Stomach (tissue), 9 donors: ENCODE data around the gene C20orf204. TPM values are rescaled to one million over a fixed set of nuclear protein-coding genes. Genes with fewer than 3 reads are reported as not detected.

Experiments used
- DNase-seq, 2 donors: peaks; one replicate each; pipeline versions ENCODE4 v3.0.0 to v3.0.0-alpha.2; 2013 to 2019
- H3K27ac ChIP-seq, 5 donors: fragments of 200-600 bp in 4 of 5; sonication (generic) in 4 of 5; one replicate each; pipeline ENCODE4 v1.5.1; 2013 to 2019; ENCODE audit warnings: mild to moderate bottlenecking in 1 of 5, moderate library complexity in 1 of 5
- H3K27me3 ChIP-seq, 3 donors: fragments of 200-600 bp; sonication (generic); one replicate each; pipeline ENCODE4 v1.5.1; 2017 to 2019; ENCODE audit warnings: mixed run types in 1 of 3
- H3K36me3 ChIP-seq, 4 donors: fragments of 200-600 bp; sonication (generic); 1 replicate in 3 of 4; 2 replicates in 1 of 4; pipeline ENCODE4 v1.5.1; 2016 to 2019
- H3K4me1 ChIP-seq, 4 donors: fragments of 200-600 bp; sonication (generic); one replicate each; pipeline ENCODE4 v1.5.1; 2016 to 2019
- H3K4me3 ChIP-seq, 4 donors: fragments of 200-600 bp; sonication (generic) in 3 of 4; one replicate each; pipeline ENCODE4 v1.5.1; 2016 to 2019; ENCODE audit warnings: mild to moderate bottlenecking in 1 of 4
- H3K9me3 ChIP-seq, 4 donors: fragments of 200-600 bp; sonication (generic); one replicate each; pipeline ENCODE4 v1.5.1; 2016 to 2019
- EP300 ChIP-seq: sonication (generic); formaldehyde crosslinking; IDR thresholded peaks from one replicate; pipeline ENCODE4 v1.6.1; 2017; ENCODE audit warnings: antibody characterized with exemption
- POLR2A ChIP-seq, 4 donors: fragments of 450-650 bp; IDR thresholded peaks; one replicate each; pipeline ENCODE4 v1.6.1; 2016; ENCODE audit warnings: antibody characterized with exemption in 4 of 4, control low read depth in 2 of 4, mild to moderate bottlenecking in 1 of 4, moderate library complexity in 1 of 4
- POLR2AphosphoS5 ChIP-seq, 3 donors: sonication (generic); formaldehyde crosslinking; IDR thresholded peaks; one replicate each; pipeline ENCODE4 v1.6.1; 2016; ENCODE audit warnings: antibody characterized with exemption in 3 of 3
- WGBS, 5 donors: extraction: QIAGEN DNeasy Blood & Tissue Kit in 3 of 5; methylation state at CpG; one replicate each; pipeline versions ENCODE4 v1.1.5 to v1.1.7; 2013 to 2018; 5-methylcytosine and 5-hydroxymethylcytosine counted together
- intact Hi-C: fragments of 100-400 bp; cut with DNase I; formaldehyde crosslinking; loops from one replicate; pipeline ENCODE4 v1.15.1; 2023; ENCODE audit warnings: low total_unique reads
- polyA plus RNA-seq, 3 donors: library from polyadenylated mRNA; stranded (reverse); fragments of 200-250 nt; gene quantifications; one replicate each; pipeline ENCODE4 v1.2.3, GENCODE V29; 2013
- total RNA-seq, 5 donors: library from RNA; depleted of rRNA; stranded (reverse); fragments of >200 nt; gene quantifications; one replicate each; pipeline versions ENCODE4 v1.1.0 to v1.2.3, GENCODE V29; 2014 to 2016
- TF ChIP-seq, protein P1 (sequence below), 7 experiments: fragments of 450-650 bp in 4 of 7; fragments of 200-600 bp in 3 of 7; sonication (generic) in 3 of 7; IDR thresholded peaks; one replicate each; pipeline ENCODE4 v1.5.1; 2016 to 2019; ENCODE audit warnings: antibody characterized with exemption in 7 of 7, control low read depth in 2 of 7, mild to moderate bottlenecking in 1 of 7
- donor health status: healthy with polysubstance abuse.
- donor health status: Bipolar disorder and iron deficiency.
- donor health status: healthy.

The C20orf204 gene
- total and polyA plus RNA-seq, 8 donors: 0.62 to 3.4 (median 1.5) TPM; not detected in 4

DNA sequence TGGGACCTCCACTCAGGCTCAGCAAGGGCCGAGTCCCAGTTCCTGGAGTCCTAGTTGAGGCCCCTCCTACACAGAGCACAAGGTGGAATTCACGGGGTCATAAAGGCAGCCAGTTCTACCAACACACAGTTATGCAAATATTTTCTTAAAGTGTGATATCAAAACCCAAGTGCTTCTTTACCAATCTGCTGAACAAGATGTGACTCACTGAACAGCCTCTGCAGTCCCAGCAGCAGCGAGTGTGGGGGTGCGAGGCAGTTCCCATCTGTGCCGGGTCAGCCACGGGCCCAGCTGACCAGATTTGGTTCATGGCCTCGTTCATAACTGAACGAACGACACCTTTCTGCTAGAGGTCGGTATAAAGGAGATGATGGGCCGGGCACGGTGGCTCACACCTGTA, 22.6 kb downstream of the C20orf204 start:
- Histone ChIP-seq H3K27me3 (peaks cover 0 to 44% (median 22%) of the 10 kb centered on the region in 3 donors), H3K4me1 (peaks cover 19 to 33% (median 30%) of the 10 kb centered on the region in 4 donors), H3K4me3 (peak overlapping the region in 1 of 4 donors; percentile 27), H3K9me3 (no peaks in the 10 kb centered on the region), H3K36me3 (no peaks in the 10 kb centered on the region), H3K27ac (peak overlapping the region; percentile 29 to 69 (median 48))
- 22 to 57% (median 45%) methylated on average over 12 of the region's 12 CpGs for WGBS, 5 donors
- TF ChIP-seq POLR2A (IDR thresholded peaks at IDR 0.05): no peak
- TF ChIP-seq POLR2AphosphoS5 (IDR thresholded peaks at IDR 0.05): peak in 2 of 3 donors; percentile 34 to 43
- TF ChIP-seq, protein P1, sequence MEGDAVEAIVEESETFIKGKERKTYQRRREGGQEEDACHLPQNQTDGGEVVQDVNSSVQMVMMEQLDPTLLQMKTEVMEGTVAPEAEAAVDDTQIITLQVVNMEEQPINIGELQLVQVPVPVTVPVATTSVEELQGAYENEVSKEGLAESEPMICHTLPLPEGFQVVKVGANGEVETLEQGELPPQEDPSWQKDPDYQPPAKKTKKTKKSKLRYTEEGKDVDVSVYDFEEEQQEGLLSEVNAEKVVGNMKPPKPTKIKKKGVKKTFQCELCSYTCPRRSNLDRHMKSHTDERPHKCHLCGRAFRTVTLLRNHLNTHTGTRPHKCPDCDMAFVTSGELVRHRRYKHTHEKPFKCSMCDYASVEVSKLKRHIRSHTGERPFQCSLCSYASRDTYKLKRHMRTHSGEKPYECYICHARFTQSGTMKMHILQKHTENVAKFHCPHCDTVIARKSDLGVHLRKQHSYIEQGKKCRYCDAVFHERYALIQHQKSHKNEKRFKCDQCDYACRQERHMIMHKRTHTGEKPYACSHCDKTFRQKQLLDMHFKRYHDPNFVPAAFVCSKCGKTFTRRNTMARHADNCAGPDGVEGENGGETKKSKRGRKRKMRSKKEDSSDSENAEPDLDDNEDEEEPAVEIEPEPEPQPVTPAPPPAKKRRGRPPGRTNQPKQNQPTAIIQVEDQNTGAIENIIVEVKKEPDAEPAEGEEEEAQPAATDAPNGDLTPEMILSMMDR (IDR thresholded peaks at IDR 0.05): no peak
- intact Hi-C loops: no loop called here
- DNase-seq: peak; percentile 48 to 77

DNA sequence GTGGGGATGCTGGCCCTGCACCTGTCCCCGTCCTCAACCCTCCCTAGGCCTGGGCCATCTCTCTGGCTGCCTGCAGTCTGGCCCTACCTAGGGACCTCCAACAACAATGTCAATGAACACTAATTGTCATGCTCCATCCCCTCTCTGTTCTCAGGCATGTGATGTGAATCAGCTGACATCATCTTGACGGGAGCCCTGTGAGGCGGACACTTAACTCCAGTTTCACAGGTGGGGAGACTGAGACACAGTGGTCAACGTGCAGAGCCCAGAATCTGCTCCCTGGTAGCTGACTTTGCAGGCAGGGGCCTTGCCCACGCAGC, 26.3 kb downstream of the C20orf204 start:
- TF ChIP-seq POLR2AphosphoS5 (IDR thresholded peaks at IDR 0.05) (no peak), POLR2A (IDR thresholded peaks at IDR 0.05) (no peak), EP300 (no peak)
- TF ChIP-seq, protein P1 (IDR thresholded peaks at IDR 0.05): no peak
- Histone ChIP-seq H3K9me3 (no peaks in the 10 kb centered on the region), H3K27ac (peak overlapping the region in 4 of 5 donors; percentile 78 to 87 (median 84)), H3K27me3 (peaks cover 0 to 7% (median 2%) of the 10 kb centered on the region in 3 donors), H3K36me3 (no peaks in the 10 kb centered on the region), H3K4me3 (peak overlapping the region; percentile 68 to 98 (median 96)), H3K4me1 (peaks cover 42 to 58% (median 55%) of the 10 kb centered on the region in 4 donors)
- no peak for DNase-seq
- 57 to 72% (median 59%) methylated on average over 4 to 5 of the region's 5 CpGs for WGBS, 5 donors
- intact Hi-C loops: no loop called here

DNA sequence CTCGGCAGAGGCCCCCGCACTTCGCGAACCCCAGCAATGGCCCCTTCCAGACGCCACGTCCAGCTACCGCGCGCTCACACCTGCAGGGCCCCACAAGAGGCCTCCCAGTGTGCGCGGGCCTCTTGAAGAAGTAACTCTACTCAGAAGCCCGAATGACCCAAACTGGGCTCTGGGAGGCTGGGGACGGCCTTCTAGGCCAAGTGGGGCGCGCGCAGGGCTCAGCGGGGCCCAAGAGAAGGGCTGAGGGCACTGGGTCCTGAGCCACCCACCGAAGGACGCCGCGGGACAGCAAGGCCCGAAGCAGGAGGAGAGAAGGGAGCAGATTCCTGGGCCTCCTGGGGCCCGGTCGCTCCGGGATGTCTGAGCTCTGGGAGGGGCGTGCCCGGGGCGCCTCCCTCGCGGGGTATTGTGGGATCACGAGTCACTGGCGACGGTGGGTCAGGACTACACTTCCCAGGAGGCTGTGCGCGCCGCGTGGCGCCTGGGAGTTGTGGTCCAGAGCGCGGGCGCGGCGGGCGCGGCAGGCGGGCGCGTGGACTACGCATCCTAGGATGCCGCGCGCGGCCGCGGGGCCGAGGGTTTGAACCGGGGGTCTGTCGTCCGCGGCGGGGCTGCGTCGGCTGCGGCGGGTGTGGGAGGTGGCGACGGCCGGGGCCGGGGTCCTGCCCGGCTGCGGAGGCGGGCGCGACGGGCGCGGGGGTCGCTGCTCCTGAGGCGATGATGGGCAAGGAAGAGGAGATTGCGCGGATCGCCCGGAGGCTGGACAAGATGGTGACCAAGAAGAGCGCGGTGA, 26.8 kb downstream of the C20orf204 start, which contains the start of gene TCEA2:
Gene TCEA2 (plus strand): TSS at position 603 of the 793 bp plus-strand sequence. CDS start 115 bp downstream, at position 718.
- no peaks in the 10 kb centered on the region for H3K9me3 ChIP-seq
- WGBS, 5 donors: 5 to 35% (median 7%) methylated on average over 20 to 85 of the region's 85 CpGs
- peak within 1 kb of the TSS; percentile 78 to 87 (median 81) for H3K27ac ChIP-seq
- H3K27me3 ChIP-seq: peaks cover 0 to 1% (median 0%) of the 10 kb centered on the region in 3 donors
- H3K4me1 ChIP-seq: peaks cover 42 to 53% (median 50%) of the 10 kb centered on the region in 4 donors
- H3K36me3 ChIP-seq: no peaks in the 10 kb centered on the region
- H3K4me3 ChIP-seq: peak within 1 kb of the TSS; percentile 68 to 98 (median 96)
- intact Hi-C loops: no loop called here
- TF ChIP-seq POLR2A (IDR thresholded peaks at IDR 0.05) (peak in 1 of 4 donors; percentile 76), EP300 (no peak), POLR2AphosphoS5 (IDR thresholded peaks at IDR 0.05) (peak; percentile 74 to 91 (median 83))
- TF ChIP-seq, protein P1 (IDR thresholded peaks at IDR 0.05): no peak
- DNase-seq: peak; percentile 97 to 99

DNA sequence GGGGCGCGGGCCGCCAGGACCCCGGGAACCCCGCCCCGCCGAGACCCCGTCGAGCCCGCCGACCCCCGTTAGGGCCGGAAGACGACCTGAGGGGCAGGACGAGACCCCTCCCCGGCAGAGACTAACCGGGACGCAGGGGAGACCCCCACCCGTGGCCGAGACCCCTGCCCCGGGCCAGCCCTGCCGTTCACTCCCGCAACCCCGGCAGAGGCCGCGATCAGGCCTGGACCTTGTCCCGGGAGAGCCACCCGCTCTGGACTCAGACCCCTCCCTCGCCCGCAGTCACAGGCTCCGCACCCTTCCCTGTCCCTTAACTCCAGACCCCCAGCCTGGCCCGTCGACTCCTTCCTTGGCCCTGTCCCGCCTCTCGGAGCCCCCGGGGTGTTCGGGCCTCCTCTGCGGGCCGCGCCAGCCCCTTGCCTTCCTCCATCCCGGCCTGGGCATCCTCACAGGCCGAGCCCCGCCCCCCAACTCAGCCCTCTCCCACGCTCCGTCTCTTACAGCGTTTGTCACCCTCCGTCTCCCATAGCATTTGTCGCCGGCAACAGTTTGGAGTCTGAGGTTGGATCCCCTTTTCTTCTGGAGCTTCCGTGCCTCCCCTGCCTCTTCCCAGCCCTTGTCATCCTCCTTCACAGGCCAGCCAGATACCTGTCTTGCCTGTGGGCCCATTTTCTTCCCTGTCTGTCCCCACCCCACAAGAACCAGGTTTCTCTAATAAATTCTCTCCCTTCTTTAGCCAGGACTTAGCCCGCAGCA, 27.6 kb downstream of the C20orf204 start:
- intact Hi-C loops: no loop called here

More for the DNA sequence above, 27.6 kb downstream of the C20orf204 start:
- DNase-seq: peak in 1 of 2 donors; percentile 60
- H3K36me3 ChIP-seq: no peaks in the 10 kb centered on the region
- H3K27ac ChIP-seq: peak overlapping the region; percentile 67 to 87 (median 81)
- WGBS, 5 donors: 3 to 4% (median 3%) methylated on average over 31 to 51 of the region's 51 CpGs
- peaks cover 36 to 47% (median 43%) of the 10 kb centered on the region in 4 donors for H3K4me1 ChIP-seq
- H3K4me3 ChIP-seq: peak overlapping the region; percentile 68 to 98 (median 96)
- H3K27me3 ChIP-seq: no peaks in the 10 kb centered on the region
- H3K9me3 ChIP-seq: no peaks in the 10 kb centered on the region
- TF ChIP-seq POLR2AphosphoS5 (IDR thresholded peaks at IDR 0.05): no peak
- TF ChIP-seq, protein P1 (IDR thresholded peaks at IDR 0.05): no peak
- TF ChIP-seq POLR2A (IDR thresholded peaks at IDR 0.05): no peak
- TF ChIP-seq EP300: no peak
